OCI-LY1 (cell line): ENCODE measurements around the gene CASS4.
A peak's percentile ranks its signal among the peaks of the same experiment; 100 is the strongest.
"Not testable (repeated sequence)": the region's sequence is repeated elsewhere in the genome, so short reads cannot be mapped to it uniquely, and the experiment has no call there.

Experiments
- H2AFZ ChIP-seq: fragments of 200-600 bp; sonication (generic), shearing (Covaris generic); 2 replicates; pipeline ENCODE4 v1.6.0; 2014; ENCODE audit warnings: antibody characterized with exemption, mild to moderate bottlenecking, low read length
- H3F3A ChIP-seq: fragments of 200-600 bp; sonication (generic), shearing (Covaris generic); 2 replicates; pipeline ENCODE4 v1.6.0; 2014; ENCODE audit warnings: mild to moderate bottlenecking, antibody characterized with exemption, low read length, moderate library complexity; ENCODE audit not compliant: insufficient read depth
- H3K27ac ChIP-seq: fragments of 200-600 bp; sonication (generic); 2 replicates; pipeline ENCODE4 v1.5.1; 2014; ENCODE audit warnings: low read length, mixed run types, mild to moderate bottlenecking, low read depth; ENCODE audit not compliant: poor library complexity, severe bottlenecking
- H3K27me3 ChIP-seq: fragments of 200-600 bp; sonication (generic); 2 replicates; pipeline ENCODE4 v1.6.0; 2014; ENCODE audit warnings: antibody characterized with exemption, mild to moderate bottlenecking, low read length, moderate library complexity; ENCODE audit not compliant: insufficient read depth
- H3K36me3 ChIP-seq: fragments of 200-600 bp; sonication (generic); 2 replicates; pipeline ENCODE4 v1.6.1; 2014; ENCODE audit warnings: mild to moderate bottlenecking, antibody characterized with exemption, low read length, moderate library complexity, mixed read lengths; ENCODE audit not compliant: insufficient read depth
- H3K4me1 ChIP-seq: fragments of 200-600 bp; sonication (generic); 2 replicates; pipeline ENCODE4 v1.5.1; 2014; ENCODE audit warnings: mild to moderate bottlenecking, low read length, moderate library complexity; ENCODE audit not compliant: insufficient read depth, severe bottlenecking
- H3K4me2 ChIP-seq: fragments of 200-600 bp; sonication (generic), shearing (Covaris generic); 2 replicates; pipeline ENCODE4 v1.6.1; 2014; ENCODE audit warnings: low read length
- H3K4me3 ChIP-seq: fragments of 200-600 bp; sonication (generic); 2 replicates; pipeline ENCODE4 v1.5.1; 2014; ENCODE audit warnings: low read length, low read depth, mild to moderate bottlenecking, mixed read lengths; ENCODE audit not compliant: poor library complexity, severe bottlenecking
- H3K79me2 ChIP-seq: fragments of 200-600 bp; shearing (Covaris generic); 2 replicates; pipeline ENCODE4 v1.6.1; 2016; ENCODE audit warnings: mixed run types, low read length, mixed read lengths; ENCODE audit not compliant: insufficient read depth
- H3K9ac ChIP-seq: fragments of 200-600 bp; sonication (generic), shearing (Covaris generic); 2 replicates; pipeline ENCODE4 v1.6.1; 2014; ENCODE audit warnings: mild to moderate bottlenecking, low read length, mixed read lengths
- H3K9me2 ChIP-seq: fragments of 200-600 bp; sonication (generic), shearing (Covaris generic); 2 replicates; pipeline ENCODE4 v1.6.1; 2014; ENCODE audit warnings: low read depth, mild to moderate bottlenecking, low read length, mixed read lengths
- H3K9me3 ChIP-seq: fragments of 200-600 bp; shearing (Covaris generic); 2 replicates; pipeline ENCODE4 v1.6.1; 2014; ENCODE audit warnings: low read length, mixed read lengths
- H4K20me1 ChIP-seq: fragments of 200-600 bp; sonication (generic), shearing (Covaris generic); 2 replicates; pipeline ENCODE4 v1.6.0; 2016; ENCODE audit warnings: mild to moderate bottlenecking, low read length; ENCODE audit not compliant: insufficient read depth
- EZH2 ChIP-seq: fragments of 200-600 bp; sonication (generic), shearing (Covaris generic); IDR thresholded peaks from 2 replicates; pipeline ENCODE4 v1.8.0; 2017; ENCODE audit warnings: borderline replicate concordance, mixed run types, mild to moderate bottlenecking, antibody characterized with exemption, low read length, moderate library complexity, mixed read lengths
- TF ChIP-seq, protein P1 (sequence below): fragments of 200-600 bp; sonication (generic), shearing (Covaris generic); IDR thresholded peaks from 2 replicates; pipeline ENCODE4 v1.5.1; 2017; ENCODE audit warnings: mild to moderate bottlenecking, antibody characterized with exemption, low read length, moderate library complexity, mixed read lengths

Gene CASS4

DNA sequence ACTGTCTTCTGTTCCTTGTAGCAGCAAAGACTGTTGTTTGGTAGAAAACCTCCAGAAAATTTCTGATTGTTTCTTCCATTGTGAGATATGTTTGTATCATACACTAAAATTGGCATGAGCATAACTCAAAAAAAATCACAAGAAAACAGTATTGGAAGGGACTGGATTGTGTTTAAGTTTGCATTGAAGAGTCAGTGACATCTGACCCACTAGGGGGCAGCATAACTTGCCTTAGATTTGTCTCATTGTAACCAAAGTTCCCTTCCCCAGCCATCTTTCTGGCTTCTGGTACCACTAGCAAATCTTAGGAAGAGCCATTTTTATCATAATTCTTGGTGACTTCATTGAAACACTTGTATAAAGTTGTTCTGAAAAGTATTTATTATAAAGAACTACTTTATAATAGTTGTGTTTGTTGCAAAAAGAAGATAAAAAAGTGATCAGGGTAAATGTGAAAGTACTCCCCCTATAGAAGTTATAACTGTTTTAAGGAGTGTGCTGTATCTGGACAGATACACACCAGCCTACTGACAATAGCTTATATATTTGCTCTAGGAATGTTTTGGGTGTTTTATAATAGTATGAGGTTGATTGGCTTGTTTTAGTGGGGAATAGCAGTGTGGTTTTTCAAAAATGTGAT lies 11.9 kb upstream of the CASS4 start:
- Histone ChIP-seq H3K4me3 (no peak overlapping the region), H4K20me1 (0 out of 2 replicates have a peak, but pooled peaks cover 2% of the 10 kb centered on the region), H3K9me3 (no peaks in the 10 kb centered on the region), H3K36me3 (peaks cover 98% of the 10 kb centered on the region), H3K79me2 (peaks cover 6% of the 10 kb centered on the region; the same call in 1 of the 2 replicates), H3K9ac (no peak overlapping the region), H3F3A (0 out of 2 replicates have a peak, but pooled peaks cover 4% of the 10 kb centered on the region), H3K4me1 (no peaks in the 10 kb centered on the region), H3K4me2 (no peak overlapping the region), H3K27me3 (no peaks in the 10 kb centered on the region), H2AFZ (no peak overlapping the region), H3K27ac (no peak overlapping the region), H3K9me2 (no peaks in the 10 kb centered on the region)
- TF ChIP-seq, protein P1, sequence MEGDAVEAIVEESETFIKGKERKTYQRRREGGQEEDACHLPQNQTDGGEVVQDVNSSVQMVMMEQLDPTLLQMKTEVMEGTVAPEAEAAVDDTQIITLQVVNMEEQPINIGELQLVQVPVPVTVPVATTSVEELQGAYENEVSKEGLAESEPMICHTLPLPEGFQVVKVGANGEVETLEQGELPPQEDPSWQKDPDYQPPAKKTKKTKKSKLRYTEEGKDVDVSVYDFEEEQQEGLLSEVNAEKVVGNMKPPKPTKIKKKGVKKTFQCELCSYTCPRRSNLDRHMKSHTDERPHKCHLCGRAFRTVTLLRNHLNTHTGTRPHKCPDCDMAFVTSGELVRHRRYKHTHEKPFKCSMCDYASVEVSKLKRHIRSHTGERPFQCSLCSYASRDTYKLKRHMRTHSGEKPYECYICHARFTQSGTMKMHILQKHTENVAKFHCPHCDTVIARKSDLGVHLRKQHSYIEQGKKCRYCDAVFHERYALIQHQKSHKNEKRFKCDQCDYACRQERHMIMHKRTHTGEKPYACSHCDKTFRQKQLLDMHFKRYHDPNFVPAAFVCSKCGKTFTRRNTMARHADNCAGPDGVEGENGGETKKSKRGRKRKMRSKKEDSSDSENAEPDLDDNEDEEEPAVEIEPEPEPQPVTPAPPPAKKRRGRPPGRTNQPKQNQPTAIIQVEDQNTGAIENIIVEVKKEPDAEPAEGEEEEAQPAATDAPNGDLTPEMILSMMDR: peak; percentile 80
- TF ChIP-seq EZH2: no peak

DNA sequence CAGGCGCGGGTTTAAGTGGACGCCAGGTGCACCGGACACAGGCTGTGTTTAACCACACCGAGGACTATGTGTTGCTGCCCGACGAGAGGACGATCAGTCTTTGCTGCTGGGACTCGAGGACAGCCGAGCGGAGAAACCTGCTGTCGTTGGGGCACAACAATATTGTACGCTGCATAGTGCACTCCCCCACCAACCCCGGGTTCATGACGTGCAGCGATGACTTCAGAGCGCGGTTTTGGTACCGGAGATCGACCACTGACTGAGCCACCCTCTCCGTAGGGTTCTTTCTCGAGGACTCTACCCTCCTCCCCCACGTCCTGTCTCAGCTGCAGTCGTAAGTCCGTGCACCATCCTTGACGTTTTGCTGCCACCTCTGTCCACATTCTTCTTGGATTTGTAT lies 8.6 kb upstream of the CASS4 start:
- Histone ChIP-seq H3K9me2 (no peaks in the 10 kb centered on the region), H3K27ac (no peak overlapping the region), H3K9ac (no peak overlapping the region), H3K4me3 (no peak overlapping the region), H2AFZ (no peak overlapping the region), H3K4me1 (no peaks in the 10 kb centered on the region), H3K79me2 (peaks cover 4% of the 10 kb centered on the region; the same call in 1 of the 2 replicates), H3K9me3 (no peaks in the 10 kb centered on the region), H3F3A (0 out of 2 replicates have a peak, but pooled peaks cover 4% of the 10 kb centered on the region), H4K20me1 (0 out of 2 replicates have a peak, but pooled peaks cover 2% of the 10 kb centered on the region), H3K36me3 (peaks cover 93% of the 10 kb centered on the region), H3K4me2 (no peak overlapping the region), H3K27me3 (no peaks in the 10 kb centered on the region)
- TF ChIP-seq, protein P1: no peak
- no peak for TF ChIP-seq EZH2

DNA sequence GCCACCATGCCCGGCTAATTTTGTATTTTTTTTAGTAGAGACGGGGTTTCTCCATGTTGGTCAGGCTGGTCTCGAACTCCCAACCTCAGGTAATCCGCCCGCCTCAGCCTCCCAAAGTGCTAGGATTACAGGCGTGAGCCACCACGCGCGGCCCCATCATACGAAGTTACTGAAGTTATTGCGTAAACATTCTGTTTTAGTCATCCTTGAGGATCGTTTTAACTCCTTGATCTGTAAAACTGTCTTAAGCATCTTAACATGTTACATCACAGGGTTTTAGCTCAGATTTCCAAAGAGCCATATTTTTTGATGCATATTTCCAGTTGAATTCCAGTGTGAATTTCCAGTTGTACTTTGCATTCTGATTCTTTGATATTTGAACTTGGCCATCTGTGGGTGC lies 6.7 kb upstream of the CASS4 start:
- H3K9me3 ChIP-seq, H3K9ac ChIP-seq, H3K4me2 ChIP-seq, H3K4me3 ChIP-seq, H3K4me1 ChIP-seq, H3K27me3 ChIP-seq, H2AFZ ChIP-seq, H3K9me2 ChIP-seq, H4K20me1 ChIP-seq, H3K79me2 ChIP-seq, H3F3A ChIP-seq, H3K27ac ChIP-seq: not testable (repeated sequence)
- H3K36me3 ChIP-seq: peaks cover 85% of the 10 kb centered on the region

DNA sequence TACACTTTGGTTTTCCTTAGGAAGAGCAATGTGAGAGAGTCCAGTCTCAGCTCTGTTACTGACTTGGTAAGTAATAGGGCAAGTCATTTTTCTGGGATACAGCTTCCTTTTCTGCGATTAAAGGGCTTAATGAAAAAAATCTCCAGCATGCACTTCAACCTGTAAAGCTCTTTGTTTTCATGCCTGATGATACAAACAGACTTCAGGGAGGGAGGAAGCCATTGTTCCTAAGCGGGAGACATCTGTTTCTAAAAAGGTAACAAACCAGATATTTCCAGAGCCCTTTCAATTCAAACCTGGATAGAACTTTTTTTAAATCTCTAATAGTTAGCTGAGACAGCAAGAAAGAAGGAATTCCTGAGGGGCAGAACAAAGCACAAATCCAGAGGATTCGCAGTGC lies 5.2 kb upstream of the CASS4 start:
- Histone ChIP-seq H3K36me3 (peaks cover 69% of the 10 kb centered on the region), H3K4me1 (peaks cover 8% of the 10 kb centered on the region), H3K4me3 (no peak overlapping the region), H3K9me3 (no peaks in the 10 kb centered on the region), H2AFZ (no peak overlapping the region), H4K20me1 (no peaks in the 10 kb centered on the region), H3K4me2 (no peak overlapping the region), H3K9ac (no peak overlapping the region), H3K27me3 (no peaks in the 10 kb centered on the region), H3K79me2 (no peaks in the 10 kb centered on the region), H3F3A (no peaks in the 10 kb centered on the region), H3K27ac (no peak overlapping the region), H3K9me2 (no peaks in the 10 kb centered on the region)
- TF ChIP-seq, protein P1: no peak
- TF ChIP-seq EZH2: no peak
